PC-9 (cell line): ENCODE measurements around the gene TIGD2.

Experiments
- CTCF ChIP-seq: fragments of 200-600 bp; sonication (generic); conservative IDR thresholded peaks from 2 replicates; pipeline ENCODE4 v1.6.1; 2017; ENCODE audit warnings: mixed run types, antibody characterized with exemption, mild to moderate bottlenecking, moderate library complexity
- EZH2 ChIP-seq: fragments of 200-600 bp; sonication (generic); IDR thresholded peaks from 2 replicates; pipeline ENCODE4 v1.8.0; 2017; ENCODE audit warnings: antibody characterized with exemption, low read depth

GRCh38 chr4:89110986-89111832, at the start of gene TIGD2:
- TF ChIP-seq CTCF: peak; percentile 70
- TF ChIP-seq EZH2: no peak
